HepG2 (cell line): ENCODE data around the gene PLA2G4A. TPM values are rescaled to one million over a fixed set of nuclear protein-coding genes. Genes with fewer than 3 reads are reported as not detected.

Experiments
- ATAC-seq: fragments of 200-7000 bp; cut with Tn5 transposase; 3 replicates; pipeline ENCODE4 v1.9.1; 2020; ENCODE audit warnings: mild to moderate bottlenecking, moderate library complexity
- BruUV-seq: library from RNA; stranded (reverse); fragments of 400-500 nt; replicated peaks from 2 replicates; lab custom pipeline; 2021; lab: Mats Ljungman, UMichigan
- CTCF ChIA-PET: fragments of 300-600 bp; formaldehyde crosslinking; extraction: SDS; loops from one replicate; lab custom pipeline; 2021; ENCODE audit warnings: low total read pairs, inconsistent platforms, low intra/inter-chr PET ratio; lab: Yijun Ruan, JAX
- POLR2A ChIA-PET: fragments of 350-600 bp; sonication (Branson Sonifier 250); formaldehyde crosslinking; loops from one replicate; lab custom pipeline; 2020; ENCODE audit warnings: antibody characterized with exemption, inconsistent platforms; lab: Yijun Ruan, JAX
- DNase-seq: peaks from one replicate; pipeline ENCODE4 v3.0.0-alpha.2; 2015; ENCODE audit warnings: low spot score
- FAIRE-seq: peaks from 3 replicates; lab custom pipeline; 2011; peaks lifted over from hg19 to GRCh38; lab: Jason Lieb, UNC
- H2AFZ ChIP-seq: one replicate; pipeline ENCODE4 v1.6.1; 2011; ENCODE audit warnings: low read length, inconsistent platforms
- H3K27ac ChIP-seq: fragments of 300-600 bp; 3 replicates; pipeline ENCODE4 v1.8.0; 2011; ENCODE audit warnings: mixed run types, mild to moderate bottlenecking, mixed read lengths, low read length, inconsistent platforms; ENCODE audit not compliant: insufficient read depth; ENCODE audit errors: extremely low read length
- H3K27me3 ChIP-seq, 2 experiments: fragments of 200-600 bp in 1 of 2; 2 replicates in 1 of 2; 3 replicates in 1 of 2; pipeline versions ENCODE4 v1.6.0 to v1.8.0; 2011; ENCODE audit warnings: low read length in 2 of 2, mild to moderate bottlenecking in 2 of 2, moderate library complexity in 2 of 2, inconsistent platforms in 1 of 2; ENCODE audit not compliant: insufficient read depth in 2 of 2, control insufficient read depth in 1 of 2
- H3K36me3 ChIP-seq, 2 experiments: fragments of 200-600 bp in 1 of 2; replicated peaks in 1 of 2; 2 replicates in 1 of 2; 3 replicates in 1 of 2; pipeline versions ENCODE4 v1.5.1 to v1.8.0; 2011; ENCODE audit warnings: low read length in 2 of 2, inconsistent platforms in 1 of 2; ENCODE audit not compliant: insufficient read depth in 2 of 2, control insufficient read depth in 1 of 2
- H3K4me1 ChIP-seq: 2 replicates; pipeline ENCODE4 v1.5.1; 2012; ENCODE audit warnings: low read length, inconsistent platforms; ENCODE audit not compliant: insufficient read depth
- H3K4me2 ChIP-seq: 2 replicates; pipeline ENCODE4 v1.6.0; 2011; ENCODE audit warnings: low read depth, low read length, inconsistent platforms
- H3K4me3 ChIP-seq, 3 experiments: fragments of 200-600 bp in 1 of 3; sonication (generic), shearing (Covaris generic) in 1 of 3; replicated peaks in 1 of 3; 2 replicates each; pipeline ENCODE4 v1.5.1; 2011 to 2016; ENCODE audit warnings: low read length in 3 of 3, inconsistent platforms in 2 of 3, low read depth in 2 of 3, mild to moderate bottlenecking in 2 of 3, control low read depth in 1 of 3, mixed read lengths in 1 of 3; ENCODE audit not compliant: insufficient read depth in 1 of 3
- H3K79me2 ChIP-seq: one replicate; pipeline ENCODE4 v1.6.1; 2011; ENCODE audit warnings: low read length, inconsistent platforms; ENCODE audit not compliant: insufficient read depth
- H3K9ac ChIP-seq: 2 replicates; pipeline ENCODE4 v1.6.0; 2011; ENCODE audit warnings: mild to moderate bottlenecking, low read depth, low read length, inconsistent platforms; ENCODE audit not compliant: insufficient read depth
- H3K9me3 ChIP-seq: 2 replicates; pipeline ENCODE4 v1.5.1; 2012; ENCODE audit warnings: mild to moderate bottlenecking, low read length
- H4K20me1 ChIP-seq: 2 replicates; pipeline ENCODE4 v1.6.0; 2011; ENCODE audit warnings: inconsistent platforms, mild to moderate bottlenecking, low read length, moderate library complexity; ENCODE audit not compliant: insufficient read depth
- MBD4 ChIP-seq: IDR thresholded peaks from 2 replicates; pipeline ENCODE4 v1.6.1; 2012; ENCODE audit warnings: low read length, inconsistent platforms, borderline replicate concordance
- POLR2G ChIP-seq: fragments of 200-400 bp; formaldehyde crosslinking; IDR thresholded peaks from 2 replicates; pipeline ENCODE4 v1.6.1; 2018; ENCODE audit warnings: mild to moderate bottlenecking, low read depth, low read length, moderate library complexity
- ZNF337 ChIP-seq: sonication (generic); formaldehyde crosslinking; IDR thresholded peaks from 2 replicates; pipeline ENCODE4 v1.5.1; 2020; ENCODE audit warnings: missing genetic modification reagents, low read depth, mild to moderate bottlenecking, borderline replicate concordance
- ZNF460 ChIP-seq: sonication (generic); formaldehyde crosslinking; IDR thresholded peaks from 2 replicates; pipeline ENCODE4 v1.5.1; 2020; ENCODE audit warnings: missing genetic modification reagents, mild to moderate bottlenecking, borderline replicate concordance
- WGBS: methylation state at CpG from one replicate; pipeline ENCODE4 v1.1.6; 2017; ENCODE audit warnings: low lambda C conversion rate; 5-methylcytosine and 5-hydroxymethylcytosine counted together
- in situ Hi-C: cut with HindIII; loops from 2 replicates; pipeline ENCODE4 v1.10.0; 2017; ENCODE audit warnings: low pct_unique_long_range_greater_than_20kb; ENCODE audit not compliant: extremely low pct_ligation_motif_present
- intact Hi-C: fragments of 100-400 bp; cut with micrococcal nuclease; formaldehyde crosslinking; loops from one replicate; pipeline ENCODE4 v1.10.0; 2022; ENCODE audit not compliant: unreplicated experiment
- polyA plus RNA-seq, 8 experiments: library from polyadenylated mRNA; depleted of rRNA in 3 of 8; stranded (reverse) in 7 of 8; unstranded in 1 of 8; fragments of >200 nt; fragmentation: Illumina TruSeq in 4 of 8; extraction: Trizol in 4 of 8; gene quantifications; 2 replicates each; pipeline versions ENCODE4 v1.2.1 to v1.2.3, GENCODE V29; 2011 to 2016; ENCODE audit warnings: low read depth in 4 of 8, missing spikeins in 1 of 8, mixed read lengths in 1 of 8; ENCODE audit not compliant: insufficient read depth in 1 of 8
- total RNA-seq, 5 experiments: library from RNA; depleted of rRNA; stranded (reverse); fragments of >200 nt; fragmentation: Illumina TruSeq; extraction: Trizol; gene quantifications; 2 replicates each; pipeline ENCODE4 v1.2.3, GENCODE V29; 2016; ENCODE audit warnings: low read depth in 1 of 5
- TF ChIP-seq, protein P1 (sequence below): sonication (generic); formaldehyde crosslinking; IDR thresholded peaks from 2 replicates; pipeline ENCODE4 v1.5.1; 2020; ENCODE audit warnings: mild to moderate bottlenecking, missing genetic modification reagents, borderline replicate concordance

Gene PLA2G4A
- total and polyA plus RNA-seq, 2 of the 13 experiments (the other 11 are each of a cell fraction or from before 2014, with no cell fraction given): not detected

GRCh38 chr1:186937016-186937670 is 108.4 kb downstream of the PLA2G4A start:
- intact Hi-C loops (no loop called here), in situ Hi-C loops (no loop called here)
- Histone ChIP-seq H3K27ac (no peak overlapping the region), H4K20me1 (no peaks in the 10 kb centered on the region), H3K9ac (no peak overlapping the region), H3K36me3 (no peaks in the 10 kb centered on the region), H2AFZ (no peak overlapping the region), H3K79me2 (no peaks in the 10 kb centered on the region), H3K4me1 (no peaks in the 10 kb centered on the region), H3K4me3 (no peak overlapping the region), H3K27me3 (no peaks in the 10 kb centered on the region; a peak in 1 of 5 replicates), H3K4me2 (no peak overlapping the region), H3K9me3 (no peaks in the 10 kb centered on the region)
- CTCF ChIA-PET: no interaction called here
- FAIRE-seq (no peak), ATAC-seq (no peak), DNase-seq (no peak)
- TF ChIP-seq POLR2G (no peak), MBD4 (no peak), ZNF460 (CRISPR knock-in tag) (no peak), ZNF337 (no peak)
- TF ChIP-seq, protein P1, sequence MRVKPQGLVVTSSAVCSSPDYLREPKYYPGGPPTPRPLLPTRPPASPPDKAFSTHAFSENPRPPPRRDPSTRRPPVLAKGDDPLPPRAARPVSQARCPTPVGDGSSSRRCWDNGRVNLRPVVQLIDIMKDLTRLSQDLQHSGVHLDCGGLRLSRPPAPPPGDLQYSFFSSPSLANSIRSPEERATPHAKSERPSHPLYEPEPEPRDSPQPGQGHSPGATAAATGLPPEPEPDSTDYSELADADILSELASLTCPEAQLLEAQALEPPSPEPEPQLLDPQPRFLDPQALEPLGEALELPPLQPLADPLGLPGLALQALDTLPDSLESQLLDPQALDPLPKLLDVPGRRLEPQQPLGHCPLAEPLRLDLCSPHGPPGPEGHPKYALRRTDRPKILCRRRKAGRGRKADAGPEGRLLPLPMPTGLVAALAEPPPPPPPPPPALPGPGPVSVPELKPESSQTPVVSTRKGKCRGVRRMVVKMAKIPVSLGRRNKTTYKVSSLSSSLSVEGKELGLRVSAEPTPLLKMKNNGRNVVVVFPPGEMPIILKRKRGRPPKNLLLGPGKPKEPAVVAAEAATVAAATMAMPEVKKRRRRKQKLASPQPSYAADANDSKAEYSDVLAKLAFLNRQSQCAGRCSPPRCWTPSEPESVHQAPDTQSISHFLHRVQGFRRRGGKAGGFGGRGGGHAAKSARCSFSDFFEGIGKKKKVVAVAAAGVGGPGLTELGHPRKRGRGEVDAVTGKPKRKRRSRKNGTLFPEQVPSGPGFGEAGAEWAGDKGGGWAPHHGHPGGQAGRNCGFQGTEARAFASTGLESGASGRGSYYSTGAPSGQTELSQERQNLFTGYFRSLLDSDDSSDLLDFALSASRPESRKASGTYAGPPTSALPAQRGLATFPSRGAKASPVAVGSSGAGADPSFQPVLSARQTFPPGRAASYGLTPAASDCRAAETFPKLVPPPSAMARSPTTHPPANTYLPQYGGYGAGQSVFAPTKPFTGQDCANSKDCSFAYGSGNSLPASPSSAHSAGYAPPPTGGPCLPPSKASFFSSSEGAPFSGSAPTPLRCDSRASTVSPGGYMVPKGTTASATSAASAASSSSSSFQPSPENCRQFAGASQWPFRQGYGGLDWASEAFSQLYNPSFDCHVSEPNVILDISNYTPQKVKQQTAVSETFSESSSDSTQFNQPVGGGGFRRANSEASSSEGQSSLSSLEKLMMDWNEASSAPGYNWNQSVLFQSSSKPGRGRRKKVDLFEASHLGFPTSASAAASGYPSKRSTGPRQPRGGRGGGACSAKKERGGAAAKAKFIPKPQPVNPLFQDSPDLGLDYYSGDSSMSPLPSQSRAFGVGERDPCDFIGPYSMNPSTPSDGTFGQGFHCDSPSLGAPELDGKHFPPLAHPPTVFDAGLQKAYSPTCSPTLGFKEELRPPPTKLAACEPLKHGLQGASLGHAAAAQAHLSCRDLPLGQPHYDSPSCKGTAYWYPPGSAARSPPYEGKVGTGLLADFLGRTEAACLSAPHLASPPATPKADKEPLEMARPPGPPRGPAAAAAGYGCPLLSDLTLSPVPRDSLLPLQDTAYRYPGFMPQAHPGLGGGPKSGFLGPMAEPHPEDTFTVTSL: no peak
- BruUV-seq: no TSS peak
- POLR2A ChIA-PET: no interaction called here
- 2% methylated on average over 3 of the region's 3 CpGs for WGBS
